OCI-LY1 (cell line): ENCODE results near the gene CDH4.

ENCODE experiments used
- H2AFZ ChIP-seq: fragments of 200-600 bp; sonication (generic), shearing (Covaris generic); 2 replicates; pipeline ENCODE4 v1.6.0; 2014; ENCODE audit warnings: antibody characterized with exemption, mild to moderate bottlenecking, low read length
- H3F3A ChIP-seq: fragments of 200-600 bp; sonication (generic), shearing (Covaris generic); 2 replicates; pipeline ENCODE4 v1.6.0; 2014; ENCODE audit warnings: mild to moderate bottlenecking, antibody characterized with exemption, low read length, moderate library complexity; ENCODE audit not compliant: insufficient read depth
- H3K27ac ChIP-seq: fragments of 200-600 bp; sonication (generic); 2 replicates; pipeline ENCODE4 v1.5.1; 2014; ENCODE audit warnings: low read length, mixed run types, mild to moderate bottlenecking, low read depth; ENCODE audit not compliant: poor library complexity, severe bottlenecking
- H3K27me3 ChIP-seq: fragments of 200-600 bp; sonication (generic); 2 replicates; pipeline ENCODE4 v1.6.0; 2014; ENCODE audit warnings: antibody characterized with exemption, mild to moderate bottlenecking, low read length, moderate library complexity; ENCODE audit not compliant: insufficient read depth
- H3K36me3 ChIP-seq: fragments of 200-600 bp; sonication (generic); 2 replicates; pipeline ENCODE4 v1.6.1; 2014; ENCODE audit warnings: mild to moderate bottlenecking, antibody characterized with exemption, low read length, moderate library complexity, mixed read lengths; ENCODE audit not compliant: insufficient read depth
- H3K4me1 ChIP-seq: fragments of 200-600 bp; sonication (generic); 2 replicates; pipeline ENCODE4 v1.5.1; 2014; ENCODE audit warnings: mild to moderate bottlenecking, low read length, moderate library complexity; ENCODE audit not compliant: insufficient read depth, severe bottlenecking
- H3K4me2 ChIP-seq: fragments of 200-600 bp; sonication (generic), shearing (Covaris generic); 2 replicates; pipeline ENCODE4 v1.6.1; 2014; ENCODE audit warnings: low read length
- H3K4me3 ChIP-seq: fragments of 200-600 bp; sonication (generic); 2 replicates; pipeline ENCODE4 v1.5.1; 2014; ENCODE audit warnings: low read length, low read depth, mild to moderate bottlenecking, mixed read lengths; ENCODE audit not compliant: poor library complexity, severe bottlenecking
- H3K79me2 ChIP-seq: fragments of 200-600 bp; shearing (Covaris generic); 2 replicates; pipeline ENCODE4 v1.6.1; 2016; ENCODE audit warnings: mixed run types, low read length, mixed read lengths; ENCODE audit not compliant: insufficient read depth
- H3K9ac ChIP-seq: fragments of 200-600 bp; sonication (generic), shearing (Covaris generic); 2 replicates; pipeline ENCODE4 v1.6.1; 2014; ENCODE audit warnings: mild to moderate bottlenecking, low read length, mixed read lengths
- H3K9me2 ChIP-seq: fragments of 200-600 bp; sonication (generic), shearing (Covaris generic); 2 replicates; pipeline ENCODE4 v1.6.1; 2014; ENCODE audit warnings: low read depth, mild to moderate bottlenecking, low read length, mixed read lengths
- H3K9me3 ChIP-seq: fragments of 200-600 bp; shearing (Covaris generic); 2 replicates; pipeline ENCODE4 v1.6.1; 2014; ENCODE audit warnings: low read length, mixed read lengths
- H4K20me1 ChIP-seq: fragments of 200-600 bp; sonication (generic), shearing (Covaris generic); 2 replicates; pipeline ENCODE4 v1.6.0; 2016; ENCODE audit warnings: mild to moderate bottlenecking, low read length; ENCODE audit not compliant: insufficient read depth
- CTCF ChIP-seq: fragments of 200-600 bp; sonication (generic), shearing (Covaris generic); IDR thresholded peaks from 2 replicates; pipeline ENCODE4 v1.5.1; 2017; ENCODE audit warnings: mild to moderate bottlenecking, antibody characterized with exemption, low read length, moderate library complexity, mixed read lengths
- EZH2 ChIP-seq: fragments of 200-600 bp; sonication (generic), shearing (Covaris generic); IDR thresholded peaks from 2 replicates; pipeline ENCODE4 v1.8.0; 2017; ENCODE audit warnings: borderline replicate concordance, mixed run types, mild to moderate bottlenecking, antibody characterized with exemption, low read length, moderate library complexity, mixed read lengths

CDH4 gene

GRCh38 chr20:61878478-61879302 is 626.6 kb downstream of the CDH4 start:
- Histone ChIP-seq H3K9me2 (no peaks in the 10 kb centered on the region), H3K9ac (no peak overlapping the region), H3K9me3 (no peaks in the 10 kb centered on the region), H3K4me3 (no peak overlapping the region), H3K79me2 (no peaks in the 10 kb centered on the region), H3K4me1 (no peaks in the 10 kb centered on the region), H3K27me3 (0 out of 2 replicates have a peak, but pooled peaks cover 4% of the 10 kb centered on the region), H3F3A (no peaks in the 10 kb centered on the region), H4K20me1 (no peaks in the 10 kb centered on the region), H3K4me2 (no peak overlapping the region), H2AFZ (no peak overlapping the region), H3K36me3 (no peaks in the 10 kb centered on the region), H3K27ac (no peak overlapping the region)
- TF ChIP-seq EZH2: no peak
- no peak for TF ChIP-seq CTCF

- Histone ChIP-seq H3K27me3 (0 out of 2 replicates have a peak, but pooled peaks cover 4% of the 10 kb centered on the region), H3K36me3 (no peaks in the 10 kb centered on the region), H3K27ac (no peak overlapping the region), H3K79me2 (no peaks in the 10 kb centered on the region), H3K4me3 (no peak overlapping the region), H3K9ac (no peak overlapping the region), H3K9me3 (no peaks in the 10 kb centered on the region), H3F3A (no peaks in the 10 kb centered on the region), H3K4me2 (no peak overlapping the region), H4K20me1 (no peaks in the 10 kb centered on the region), H2AFZ (no peak overlapping the region), H3K4me1 (no peaks in the 10 kb centered on the region), H3K9me2 (no peaks in the 10 kb centered on the region)
- no peak for TF ChIP-seq EZH2
- no peak for TF ChIP-seq CTCF
Measured at GRCh38 chr20:61879303-61879620, 627.2 kb downstream of the CDH4 start.

GRCh38 chr20:61879694-61880093 is 627.6 kb downstream of the CDH4 start:
- Histone ChIP-seq H3K4me3 (no peak overlapping the region), H3K9me2 (no peaks in the 10 kb centered on the region), H3K4me1 (no peaks in the 10 kb centered on the region), H3K36me3 (no peaks in the 10 kb centered on the region), H3K9ac (no peak overlapping the region), H2AFZ (no peak overlapping the region), H4K20me1 (no peaks in the 10 kb centered on the region), H3K27ac (no peak overlapping the region), H3K9me3 (no peaks in the 10 kb centered on the region), H3K27me3 (0 out of 2 replicates have a peak, but pooled peaks cover 4% of the 10 kb centered on the region), H3K4me2 (no peak overlapping the region), H3K79me2 (no peaks in the 10 kb centered on the region), H3F3A (no peaks in the 10 kb centered on the region)
- TF ChIP-seq EZH2: no peak
- TF ChIP-seq CTCF: no peak
